Erythroblast (primary cell): ENCODE measurements around the gene TMC3.

Source experiments
- GATA1 ChIP-seq: IDR thresholded peaks from 2 replicates; pipeline ENCODE4 v1.6.1; 2011; ENCODE audit warnings: low read depth, mild to moderate bottlenecking, control low read depth, low read length, moderate library complexity
- POLR2A ChIP-seq: IDR thresholded peaks from 2 replicates; pipeline ENCODE4 v1.6.1; 2011; ENCODE audit warnings: mild to moderate bottlenecking, low read length

DNA sequence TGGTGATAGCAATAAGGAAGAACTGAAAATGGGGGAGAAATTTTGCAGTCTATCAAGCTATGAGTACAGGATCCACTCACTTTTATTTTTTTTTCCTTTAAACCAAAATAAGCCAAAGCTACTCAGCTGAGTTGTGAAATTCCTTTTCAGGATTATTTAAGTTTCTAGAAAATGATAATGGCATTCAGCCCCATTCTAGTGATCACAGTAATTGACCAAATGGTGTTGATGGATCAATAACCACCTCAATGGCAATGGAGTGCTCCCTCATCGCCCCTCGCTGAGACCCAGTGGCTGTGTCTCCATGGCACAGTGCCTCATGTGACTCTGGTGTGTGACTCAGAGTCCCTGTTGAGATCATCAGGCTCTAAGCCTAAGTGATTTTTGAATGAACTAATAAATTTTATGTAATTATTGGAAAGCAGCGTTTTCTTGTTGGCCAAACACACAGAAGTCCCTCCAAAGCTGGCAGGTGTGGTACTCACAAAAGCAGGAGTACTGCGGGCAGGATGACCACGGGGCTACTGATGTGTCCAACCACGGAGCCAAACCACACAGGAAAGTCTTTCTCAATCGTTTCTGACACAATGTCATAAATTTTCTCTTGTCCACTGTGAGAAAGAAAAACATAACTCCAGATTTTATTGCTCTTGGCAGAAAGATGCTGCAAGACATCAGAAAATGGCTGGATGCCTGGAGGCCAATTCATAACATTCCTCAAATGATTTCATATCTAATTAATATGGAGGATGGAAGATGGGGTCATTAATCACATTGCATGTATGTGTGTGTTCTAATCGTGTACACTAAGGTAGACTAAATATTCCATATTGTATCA, 35.6 kb downstream of the TMC3 start:
- no peak for TF ChIP-seq POLR2A
- no peak for TF ChIP-seq GATA1
